MM.1S (cell line): ENCODE measurements around the gene SOD3.

Experiments
- DNase-seq: peaks from one replicate; pipeline ENCODE4 v3.0.0-alpha.2; 2015
- H2AFZ ChIP-seq: fragments of 300-600 bp; sonication (generic); 2 replicates; pipeline ENCODE4 v1.6.0; 2016; ENCODE audit warnings: antibody characterized with exemption, low read length
- H3F3A ChIP-seq: fragments of 300-600 bp; sonication (generic); 2 replicates; pipeline ENCODE4 v1.6.1; 2016; ENCODE audit warnings: mild to moderate bottlenecking, antibody characterized with exemption, low read length, moderate library complexity, mixed read lengths; ENCODE audit not compliant: insufficient read depth
- H3K27ac ChIP-seq: fragments of 300-600 bp; sonication (generic); 2 replicates; pipeline ENCODE4 v1.5.1; 2016; ENCODE audit warnings: mild to moderate bottlenecking, low read length
- H3K27me3 ChIP-seq: fragments of 300-600 bp; sonication (generic); replicated peaks from 2 replicates; pipeline ENCODE4 v1.6.0; 2016; ENCODE audit warnings: low read length; ENCODE audit not compliant: insufficient read depth
- H3K36me3 ChIP-seq: fragments of 300-600 bp; sonication (generic); replicated peaks from 2 replicates; pipeline ENCODE4 v1.6.1; 2016; ENCODE audit warnings: mild to moderate bottlenecking, low read length, mixed read lengths; ENCODE audit not compliant: insufficient read depth
- H3K4me1 ChIP-seq: fragments of 300-600 bp; sonication (generic); 2 replicates; pipeline ENCODE4 v1.6.1; 2016; ENCODE audit warnings: low read length, mixed read lengths
- H3K4me2 ChIP-seq: fragments of 300-600 bp; sonication (generic); 2 replicates; pipeline ENCODE4 v1.6.0; 2016; ENCODE audit warnings: low read depth, low read length
- H3K4me3 ChIP-seq: fragments of 300-600 bp; sonication (generic); 2 replicates; pipeline ENCODE4 v1.5.1; 2016; ENCODE audit warnings: low read length, mixed read lengths
- H3K79me2 ChIP-seq: fragments of 300-600 bp; sonication (generic); 2 replicates; pipeline ENCODE4 v1.6.1; 2016; ENCODE audit warnings: mixed run types, low read length, mixed read lengths
- H3K9ac ChIP-seq: fragments of 300-600 bp; sonication (generic); 2 replicates; pipeline ENCODE4 v1.6.1; 2016; ENCODE audit warnings: low read length, mixed read lengths
- H3K9me2 ChIP-seq: fragments of 300-600 bp; sonication (generic); replicated peaks from 2 replicates; pipeline ENCODE4 v1.6.1; 2016; ENCODE audit warnings: mild to moderate bottlenecking, low read length, mixed read lengths; ENCODE audit not compliant: insufficient read depth
- H3K9me3 ChIP-seq: fragments of 300-600 bp; sonication (generic); replicated peaks from 2 replicates; pipeline ENCODE4 v1.6.1; 2016; ENCODE audit warnings: mild to moderate bottlenecking, low read length, mixed read lengths; ENCODE audit not compliant: insufficient read depth
- H4K20me1 ChIP-seq: fragments of 300-600 bp; sonication (generic); 2 replicates; pipeline ENCODE4 v1.6.1; 2016; ENCODE audit warnings: mild to moderate bottlenecking, low read length, moderate library complexity, mixed read lengths; ENCODE audit not compliant: insufficient read depth
- EZH2 ChIP-seq: fragments of 300-600 bp; sonication (generic); optimal IDR thresholded peaks from 2 replicates; pipeline ENCODE3; 2017; ENCODE audit warnings: low read depth, mild to moderate bottlenecking, antibody characterized with exemption, low read length, mixed read lengths
- EZH2phosphoT487 ChIP-seq: fragments of 300-600 bp; sonication (generic); IDR thresholded peaks from 2 replicates; pipeline ENCODE4 v1.6.1; 2018; ENCODE audit warnings: antibody characterized with exemption, low read length
- TF ChIP-seq, protein P1 (sequence below): fragments of 300-600 bp; sonication (generic); IDR thresholded peaks from 2 replicates; pipeline ENCODE4 v1.5.1; 2016; ENCODE audit warnings: antibody characterized with exemption, low read length, mixed read lengths

Gene SOD3

DNA sequence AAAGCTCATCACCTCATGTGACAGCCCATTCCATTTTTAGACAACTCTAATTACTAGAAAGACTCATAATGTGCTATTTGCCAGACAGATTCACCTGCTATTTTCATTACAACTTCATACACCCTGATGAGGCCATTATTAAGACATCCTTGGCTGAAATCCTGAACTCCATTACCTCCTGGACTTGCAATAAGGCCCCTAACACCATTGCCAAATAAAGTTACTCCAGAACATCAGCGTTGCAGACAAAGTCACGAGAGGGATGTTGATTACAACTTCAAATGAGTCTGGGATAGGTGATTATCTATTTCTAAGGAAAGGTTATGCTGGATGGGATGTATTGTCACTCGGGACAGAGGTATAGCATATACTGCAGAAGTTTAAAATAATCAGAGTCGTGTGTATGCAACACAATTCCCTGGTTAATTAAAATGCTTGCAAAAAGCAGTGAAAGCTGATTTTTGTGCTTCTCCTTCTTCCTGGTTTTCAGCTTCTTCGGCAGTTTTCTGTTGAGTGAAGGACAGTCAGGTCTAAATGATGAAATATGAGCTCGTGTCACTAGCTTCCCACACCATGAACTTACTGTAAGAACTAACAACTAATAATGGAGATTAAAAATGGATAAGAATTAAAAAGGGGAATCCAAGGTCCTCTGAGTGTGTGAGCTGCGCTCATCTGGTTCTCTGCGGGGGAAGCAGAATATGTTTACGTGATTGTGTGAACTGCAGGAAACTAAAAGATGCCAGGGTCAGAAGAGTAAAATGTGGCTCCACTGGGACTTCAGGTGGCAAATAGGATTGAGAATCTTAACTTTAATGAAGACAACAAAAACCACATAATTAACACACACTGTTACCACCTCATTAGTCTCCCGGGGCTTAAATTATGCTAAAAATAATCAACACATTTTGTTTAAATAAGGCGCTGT is 17.6 kb upstream of the SOD3 start:
- Histone ChIP-seq H2AFZ (no peak overlapping the region), H3K4me1 (no peaks in the 10 kb centered on the region), H3K4me3 (no peak overlapping the region), H3K9me3 (no peaks in the 10 kb centered on the region), H3K27me3 (no peaks in the 10 kb centered on the region), H3K36me3 (no peaks in the 10 kb centered on the region), H3K9me2 (no peaks in the 10 kb centered on the region), H3K9ac (no peak overlapping the region), H3K4me2 (no peak overlapping the region), H3F3A (no peaks in the 10 kb centered on the region), H3K27ac (no peak overlapping the region), H3K79me2 (no peaks in the 10 kb centered on the region), H4K20me1 (no peaks in the 10 kb centered on the region)
- DNase-seq: no peak
- TF ChIP-seq EZH2phosphoT487 (no peak), EZH2 (no peak)
- TF ChIP-seq, protein P1, sequence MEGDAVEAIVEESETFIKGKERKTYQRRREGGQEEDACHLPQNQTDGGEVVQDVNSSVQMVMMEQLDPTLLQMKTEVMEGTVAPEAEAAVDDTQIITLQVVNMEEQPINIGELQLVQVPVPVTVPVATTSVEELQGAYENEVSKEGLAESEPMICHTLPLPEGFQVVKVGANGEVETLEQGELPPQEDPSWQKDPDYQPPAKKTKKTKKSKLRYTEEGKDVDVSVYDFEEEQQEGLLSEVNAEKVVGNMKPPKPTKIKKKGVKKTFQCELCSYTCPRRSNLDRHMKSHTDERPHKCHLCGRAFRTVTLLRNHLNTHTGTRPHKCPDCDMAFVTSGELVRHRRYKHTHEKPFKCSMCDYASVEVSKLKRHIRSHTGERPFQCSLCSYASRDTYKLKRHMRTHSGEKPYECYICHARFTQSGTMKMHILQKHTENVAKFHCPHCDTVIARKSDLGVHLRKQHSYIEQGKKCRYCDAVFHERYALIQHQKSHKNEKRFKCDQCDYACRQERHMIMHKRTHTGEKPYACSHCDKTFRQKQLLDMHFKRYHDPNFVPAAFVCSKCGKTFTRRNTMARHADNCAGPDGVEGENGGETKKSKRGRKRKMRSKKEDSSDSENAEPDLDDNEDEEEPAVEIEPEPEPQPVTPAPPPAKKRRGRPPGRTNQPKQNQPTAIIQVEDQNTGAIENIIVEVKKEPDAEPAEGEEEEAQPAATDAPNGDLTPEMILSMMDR: no peak

DNA sequence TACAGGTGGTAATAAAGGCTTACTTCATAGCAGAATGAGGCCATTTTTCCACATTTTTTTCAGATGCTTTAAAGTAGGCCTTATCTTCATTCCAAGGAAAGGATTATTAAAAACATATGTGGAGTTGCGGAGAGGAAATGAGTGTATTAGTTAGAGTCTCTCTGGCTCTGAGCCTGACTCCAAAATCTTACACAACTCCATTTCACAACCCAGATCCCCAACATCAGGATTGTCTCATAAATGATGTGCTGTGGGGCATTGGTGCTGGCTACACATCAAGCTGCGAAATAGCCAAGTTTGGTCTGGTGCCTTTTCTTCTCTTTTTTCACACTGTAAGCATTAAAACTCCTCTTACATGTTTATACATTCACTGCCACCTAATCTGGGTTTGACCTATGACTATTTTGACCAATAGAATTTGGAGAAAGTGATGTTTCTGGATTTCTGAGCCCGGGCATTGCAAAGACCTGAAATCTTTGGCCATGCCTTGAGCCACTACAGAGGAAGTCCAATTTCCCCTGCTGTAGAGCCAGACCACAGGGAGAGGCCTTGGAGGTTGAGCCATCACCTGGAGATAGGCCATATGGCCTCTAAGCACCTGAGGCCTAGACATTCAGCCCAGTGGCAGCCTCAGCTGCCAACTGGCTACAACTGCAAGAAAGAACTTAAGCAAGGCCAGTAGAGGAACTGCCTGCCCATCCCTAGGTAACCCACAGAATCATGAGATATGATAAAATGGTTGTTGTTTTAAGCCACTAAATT is 16.7 kb upstream of the SOD3 start:
- Histone ChIP-seq H4K20me1 (no peaks in the 10 kb centered on the region), H3K9ac (no peak overlapping the region), H3K27ac (no peak overlapping the region), H3K79me2 (no peaks in the 10 kb centered on the region), H3K9me2 (no peaks in the 10 kb centered on the region), H3F3A (no peaks in the 10 kb centered on the region), H3K36me3 (no peaks in the 10 kb centered on the region), H2AFZ (no peak overlapping the region), H3K27me3 (no peaks in the 10 kb centered on the region), H3K4me2 (no peak overlapping the region), H3K4me3 (no peak overlapping the region), H3K9me3 (no peaks in the 10 kb centered on the region), H3K4me1 (no peaks in the 10 kb centered on the region)
- TF ChIP-seq EZH2phosphoT487 (no peak), EZH2 (no peak)
- TF ChIP-seq, protein P1: no peak
- no peak for DNase-seq

DNA sequence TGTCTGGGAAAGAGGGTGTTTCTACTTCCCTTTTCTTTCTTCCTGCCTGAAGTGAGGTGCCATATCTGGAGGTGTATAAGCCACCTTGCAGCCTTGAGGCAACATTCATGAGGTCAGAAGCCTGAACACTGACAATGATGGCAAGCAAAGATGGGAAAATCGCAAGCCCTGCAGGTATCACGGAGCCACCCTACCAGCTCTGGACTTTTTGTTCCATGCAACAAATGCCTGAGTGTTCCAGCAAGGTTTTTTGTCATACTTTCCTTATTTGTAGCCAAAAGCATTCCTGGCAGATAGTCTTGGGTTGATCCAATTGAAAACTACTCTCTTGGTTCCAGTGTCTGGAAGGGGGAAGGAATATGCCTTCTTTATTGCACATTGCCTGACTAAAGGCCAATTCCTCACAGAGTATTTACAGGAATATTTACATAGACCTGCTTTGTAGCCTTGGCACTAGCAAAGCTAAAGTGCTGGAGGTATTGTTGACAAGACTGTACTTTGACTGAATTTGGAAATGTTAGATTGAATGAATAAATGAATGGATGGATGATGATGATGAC is 14.4 kb upstream of the SOD3 start:
- DNase-seq: no peak
- no peaks in the 10 kb centered on the region for H4K20me1 ChIP-seq
- H3K27ac ChIP-seq: no peak overlapping the region
- H3F3A ChIP-seq: no peaks in the 10 kb centered on the region
- no peak overlapping the region for H3K4me2 ChIP-seq
- no peak overlapping the region for H3K9ac ChIP-seq
- TF ChIP-seq, protein P1: no peak
- TF ChIP-seq EZH2phosphoT487 (no peak), EZH2 (no peak)
- H2AFZ ChIP-seq: no peak overlapping the region
- no peaks in the 10 kb centered on the region for H3K9me2 ChIP-seq
- H3K9me3 ChIP-seq: no peaks in the 10 kb centered on the region
- no peak overlapping the region for H3K4me3 ChIP-seq
- H3K4me1 ChIP-seq: no peaks in the 10 kb centered on the region
- no peaks in the 10 kb centered on the region for H3K36me3 ChIP-seq
- H3K79me2 ChIP-seq: no peaks in the 10 kb centered on the region
- no peaks in the 10 kb centered on the region for H3K27me3 ChIP-seq
